NT2/D1 (cell line): ENCODE measurements around the gene NAGPA.

ENCODE experiments used
- YY1 ChIP-seq: IDR thresholded peaks from 2 replicates; pipeline ENCODE4 v1.6.1; 2011; ENCODE audit not compliant: insufficient read length, insufficient read depth
- ZNF274 ChIP-seq: IDR thresholded peaks from 2 replicates; pipeline ENCODE4 v1.6.1; 2011; ENCODE audit warnings: mild to moderate bottlenecking, low read depth, low read length

DNA sequence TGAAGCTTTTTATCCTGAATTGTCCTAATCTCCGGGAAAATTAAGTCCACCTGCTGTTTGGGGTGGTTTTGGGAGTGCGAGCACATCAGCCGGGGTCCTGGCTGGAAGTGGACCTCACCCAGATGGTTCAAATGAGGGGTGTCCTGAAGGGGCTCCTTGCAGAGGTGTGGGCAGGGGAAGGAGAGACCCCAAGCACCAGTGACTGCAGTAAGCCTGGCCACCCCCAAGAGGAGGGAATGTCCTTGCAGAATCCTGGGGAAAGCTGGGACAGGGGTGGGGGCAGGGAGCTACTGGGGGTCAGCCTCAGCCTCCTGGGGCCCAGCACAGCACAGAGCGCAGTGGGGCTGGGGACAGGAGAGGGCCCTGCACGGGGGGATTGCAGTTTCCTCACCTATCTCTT is 29.4 kb downstream of the NAGPA start:
- TF ChIP-seq ZNF274 (no peak), YY1 (no peak)
